BLaER1 (cell line): Measurements from ENCODE around the gene RCN2.
A peak's percentile ranks its signal among the peaks of the same experiment; 100 is the strongest.
"Not testable (repeated sequence)": the region's sequence is repeated elsewhere in the genome, so short reads cannot be mapped to it uniquely, and the experiment has no call there.

Source experiments
- H3K27ac ChIP-seq: shearing (Covaris generic); formaldehyde crosslinking; 2 replicates; pipeline ENCODE4 v1.8.1; 2022
- H3K27me3 ChIP-seq: shearing (Covaris generic); formaldehyde crosslinking; 2 replicates; pipeline ENCODE4 v1.8.1; 2022
- H3K36me3 ChIP-seq: shearing (Covaris generic); formaldehyde crosslinking; 2 replicates; pipeline ENCODE4 v1.8.1; 2022
- H3K4me1 ChIP-seq: shearing (Covaris generic); formaldehyde crosslinking; 2 replicates; pipeline ENCODE4 v1.8.1; 2022
- H3K4me2 ChIP-seq: shearing (Covaris generic); formaldehyde crosslinking; 2 replicates; pipeline ENCODE4 v1.8.1; 2022
- H3K4me3 ChIP-seq: shearing (Covaris generic); formaldehyde crosslinking; 2 replicates; pipeline ENCODE4 v1.8.1; 2022
- H3K9ac ChIP-seq: shearing (Covaris generic); formaldehyde crosslinking; 2 replicates; pipeline ENCODE4 v1.8.1; 2022
- H3K9me3 ChIP-seq: shearing (Covaris generic); formaldehyde crosslinking; 2 replicates; pipeline ENCODE4 v1.8.1; 2022
- H4K20me1 ChIP-seq: shearing (Covaris generic); formaldehyde crosslinking; 2 replicates; pipeline ENCODE4 v1.8.1; 2022
- Cebpa-rat ChIP-seq: shearing (Covaris generic); IDR thresholded peaks from 2 replicates; pipeline ENCODE4 v1.8.1; 2022

Gene RCN2

DNA sequence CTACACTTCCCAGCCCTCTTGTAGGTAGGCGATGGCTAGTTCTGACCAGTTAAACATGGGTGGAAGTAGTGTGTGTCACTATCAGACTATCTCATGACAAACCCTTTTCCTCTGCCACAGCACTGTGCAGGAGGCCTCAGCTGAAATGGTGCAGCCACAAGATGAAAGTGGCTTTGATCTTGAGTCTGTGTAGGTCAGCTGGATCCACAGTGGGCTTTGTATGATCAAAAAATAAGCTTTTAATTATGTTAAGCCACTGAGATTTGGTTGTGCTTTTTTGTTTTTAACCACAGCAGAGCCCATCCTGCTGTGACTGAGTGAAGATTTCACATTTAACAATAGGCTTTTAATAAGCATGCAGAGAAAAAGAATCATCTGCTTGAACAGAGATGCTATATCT is 19.7 kb downstream of the RCN2 start:
- no peaks in the 10 kb centered on the region for H3K27me3 ChIP-seq
- H3K4me2 ChIP-seq: no peak overlapping the region
- H3K27ac ChIP-seq: no peak overlapping the region
- H3K4me3 ChIP-seq: no peak overlapping the region
- no peak overlapping the region for H3K9ac ChIP-seq
- peaks cover 44% of the 10 kb centered on the region for H3K36me3 ChIP-seq
- TF ChIP-seq Cebpa-rat: no peak
- H3K9me3 ChIP-seq: no peaks in the 10 kb centered on the region
- H3K4me1 ChIP-seq: peaks cover 19% of the 10 kb centered on the region
- no peaks in the 10 kb centered on the region for H4K20me1 ChIP-seq

DNA sequence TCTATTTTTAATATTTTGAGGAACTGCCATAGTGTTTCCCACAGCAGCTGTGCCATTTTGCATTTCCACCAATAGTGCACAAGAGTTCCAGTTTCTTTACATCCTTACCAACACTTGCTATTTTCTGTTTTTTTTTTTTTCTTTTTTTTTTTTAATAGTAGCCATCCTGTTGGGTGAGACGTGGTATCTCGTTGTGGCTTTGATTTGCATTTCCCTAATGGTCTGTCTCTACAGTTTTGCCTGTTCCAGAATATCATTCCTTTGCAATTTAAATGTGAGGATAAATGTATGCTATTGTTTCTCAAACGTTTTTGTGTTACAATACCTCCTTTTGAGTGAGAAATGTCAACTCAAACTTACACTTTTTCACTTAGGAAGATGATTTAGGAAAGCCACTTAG is 22.4 kb downstream of the RCN2 start:
- Histone ChIP-seq H3K9me3 (no peaks in the 10 kb centered on the region), H4K20me1 (no peaks in the 10 kb centered on the region)
- TF ChIP-seq Cebpa-rat: no peak

DNA sequence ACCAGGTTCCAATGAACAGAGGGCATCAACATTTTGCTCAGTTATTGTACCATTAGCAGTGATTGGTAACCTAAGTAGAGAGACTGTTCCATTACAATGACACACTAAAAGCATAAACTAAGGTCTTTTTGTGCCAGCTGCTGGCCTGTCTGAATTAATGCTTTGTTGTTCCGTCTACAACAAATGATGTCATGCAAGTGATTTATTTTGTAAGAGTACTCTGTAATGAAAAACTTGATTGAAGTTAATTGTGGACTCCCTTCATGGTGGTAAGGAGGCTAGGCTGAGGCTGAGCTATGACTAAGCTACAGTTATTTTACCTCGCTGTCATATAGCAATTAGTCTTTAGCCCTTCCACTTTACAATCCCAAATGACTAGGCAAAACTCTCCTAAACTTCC is 23.2 kb downstream of the RCN2 start:
- H3K27ac ChIP-seq: no peak overlapping the region
- no peak for TF ChIP-seq Cebpa-rat
- no peak overlapping the region for H3K9ac ChIP-seq
- no peaks in the 10 kb centered on the region for H4K20me1 ChIP-seq
- H3K36me3 ChIP-seq: peaks cover 17% of the 10 kb centered on the region
- H3K4me2 ChIP-seq: no peak overlapping the region
- H3K4me3 ChIP-seq: no peak overlapping the region
- no peaks in the 10 kb centered on the region for H3K9me3 ChIP-seq
- H3K4me1 ChIP-seq: peaks cover 13% of the 10 kb centered on the region
- no peaks in the 10 kb centered on the region for H3K27me3 ChIP-seq

More for the DNA sequence above, 22.4 kb downstream of the RCN2 start:
- Histone ChIP-seq H3K4me3 (no peak overlapping the region), H3K4me1 (peaks cover 13% of the 10 kb centered on the region), H3K27ac (no peak overlapping the region), H3K36me3 (peaks cover 19% of the 10 kb centered on the region), H3K4me2 (no peak overlapping the region), H3K27me3 (no peaks in the 10 kb centered on the region), H3K9ac (no peak overlapping the region)

DNA sequence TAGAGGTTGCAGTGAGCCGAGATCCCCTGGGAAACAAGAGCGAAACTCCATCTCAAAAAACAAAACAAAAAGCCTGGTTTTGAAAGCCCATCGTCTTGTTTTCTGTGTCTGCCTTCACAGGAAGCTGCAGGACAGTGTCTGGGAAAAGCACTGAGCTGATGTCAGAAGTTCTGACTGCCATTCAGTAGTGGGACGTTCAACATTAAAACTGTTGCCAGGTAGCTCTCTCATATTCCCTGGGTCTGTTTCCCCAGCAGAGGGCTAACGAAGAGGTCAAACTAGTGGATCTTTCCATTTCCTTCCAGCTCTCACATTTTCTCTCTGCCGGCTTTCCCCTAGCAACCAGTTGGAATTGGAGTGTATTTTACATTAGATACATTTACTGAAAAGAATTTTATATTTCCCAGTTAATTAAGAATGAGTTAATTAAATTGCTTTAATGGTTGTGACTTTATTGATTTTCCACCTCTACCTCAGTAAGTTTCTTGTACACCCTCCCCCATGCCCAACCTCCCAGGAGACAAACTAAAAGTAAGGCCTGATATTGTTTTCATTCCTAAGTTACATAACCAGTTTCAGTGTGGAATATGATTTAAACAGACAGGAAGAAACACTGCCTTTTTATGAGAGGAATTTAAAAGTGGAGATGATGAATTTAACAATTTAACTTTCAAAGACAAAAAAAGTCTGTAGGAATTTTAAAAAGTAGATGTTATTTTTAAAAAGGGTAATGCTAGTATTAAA is 29.9 kb downstream of the RCN2 start:
- H3K4me3 ChIP-seq: no peak overlapping the region
- no peaks in the 10 kb centered on the region for H3K27me3 ChIP-seq
- no peaks in the 10 kb centered on the region for H4K20me1 ChIP-seq
- H3K36me3 ChIP-seq: no peaks in the 10 kb centered on the region
- no peak overlapping the region for H3K9ac ChIP-seq
- no peak for TF ChIP-seq Cebpa-rat
- H3K4me1 ChIP-seq: peaks cover 7% of the 10 kb centered on the region; the same call in 1 of the 2 replicates
- no peak overlapping the region for H3K27ac ChIP-seq
- no peaks in the 10 kb centered on the region for H3K9me3 ChIP-seq
- no peak overlapping the region for H3K4me2 ChIP-seq

DNA sequence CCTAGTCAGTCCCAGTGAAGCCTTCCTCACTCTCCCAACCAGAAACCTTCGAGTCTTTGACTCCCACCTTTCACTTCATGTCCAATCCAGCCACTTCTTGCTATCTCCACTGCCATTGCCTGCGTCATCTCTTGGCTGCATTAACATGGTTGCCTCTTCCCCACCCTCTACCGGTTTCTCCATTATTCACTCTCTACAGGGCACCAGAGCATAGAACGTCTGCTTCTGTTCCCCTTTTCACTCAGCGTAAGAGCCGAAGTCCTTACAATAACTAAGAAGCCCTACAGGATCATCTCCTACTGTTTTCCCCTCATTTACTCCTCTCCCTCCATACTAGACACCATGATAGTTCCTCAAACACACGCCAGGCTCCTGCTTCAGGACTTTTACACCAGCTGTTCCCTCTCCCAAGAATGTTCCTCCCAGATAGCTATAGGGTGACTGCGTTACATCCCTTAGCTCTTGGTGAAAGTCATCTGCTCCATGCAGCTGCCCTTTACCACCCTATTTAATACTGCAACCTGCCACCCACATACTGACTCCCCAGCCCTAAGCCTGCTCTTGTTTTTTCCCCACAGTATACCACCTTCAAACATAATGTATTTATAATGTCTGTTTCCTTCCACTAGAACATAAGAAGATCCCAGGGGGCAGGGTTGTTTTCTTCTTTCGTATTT is 30.9 kb downstream of the RCN2 start:
- peaks cover 7% of the 10 kb centered on the region; the same call in 1 of the 2 replicates for H3K4me1 ChIP-seq
- H3K36me3 ChIP-seq: no peaks in the 10 kb centered on the region
- no peaks in the 10 kb centered on the region for H4K20me1 ChIP-seq
- no peak overlapping the region for H3K4me3 ChIP-seq
- peak overlapping the region; percentile 28 for H3K4me2 ChIP-seq
- no peaks in the 10 kb centered on the region for H3K27me3 ChIP-seq
- H3K9me3 ChIP-seq: no peaks in the 10 kb centered on the region
- no peak overlapping the region for H3K9ac ChIP-seq
- TF ChIP-seq Cebpa-rat: no peak
- H3K27ac ChIP-seq: no peak overlapping the region

DNA sequence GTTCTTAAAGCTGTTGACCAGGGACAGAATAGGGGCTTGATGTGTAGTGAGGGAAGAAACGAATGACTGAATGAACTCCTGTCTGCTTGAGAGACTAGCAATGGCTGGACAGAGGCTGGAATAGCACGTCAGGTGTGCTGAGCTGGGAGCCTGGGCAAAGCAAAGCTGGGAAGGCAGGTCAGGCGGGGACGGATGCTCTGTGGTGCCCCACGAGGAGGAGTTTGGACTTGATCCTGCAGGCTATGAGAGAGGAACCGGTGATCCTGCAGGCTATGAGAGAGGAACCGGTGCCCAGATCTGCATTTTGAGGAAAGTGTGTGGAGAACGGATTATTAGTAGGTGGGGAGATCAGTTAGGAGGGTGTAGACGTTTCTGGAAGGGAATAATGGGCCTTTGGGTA is 32.0 kb downstream of the RCN2 start:
- no peaks in the 10 kb centered on the region for H3K9me3 ChIP-seq
- H3K4me2 ChIP-seq: no peak overlapping the region
- no peaks in the 10 kb centered on the region for H3K36me3 ChIP-seq
- no peak overlapping the region for H3K4me3 ChIP-seq
- H3K9ac ChIP-seq: no peak overlapping the region
- peaks cover 7% of the 10 kb centered on the region; the same call in 1 of the 2 replicates for H3K4me1 ChIP-seq
- H4K20me1 ChIP-seq: no peaks in the 10 kb centered on the region
- TF ChIP-seq Cebpa-rat: no peak
- no peak overlapping the region for H3K27ac ChIP-seq
- H3K27me3 ChIP-seq: no peaks in the 10 kb centered on the region

DNA sequence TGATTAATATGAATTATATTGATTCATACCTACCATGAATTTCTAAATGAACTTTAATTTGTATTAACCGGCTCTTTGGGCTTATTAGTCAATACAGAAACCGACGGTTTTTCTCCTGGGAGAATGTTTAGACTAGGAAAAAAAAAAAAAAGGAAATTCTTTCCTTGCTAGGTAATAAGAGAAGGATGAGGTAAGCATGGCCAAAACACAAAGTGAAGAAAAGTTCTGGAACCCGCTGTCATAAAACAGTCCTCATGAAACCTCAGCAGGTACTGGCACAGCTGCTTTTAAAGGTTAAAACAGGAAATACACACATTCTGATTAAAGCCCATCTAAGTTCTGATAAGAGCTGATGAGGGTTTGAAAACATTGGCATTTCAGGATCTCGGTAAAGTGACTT is 32.6 kb downstream of the RCN2 start:
- no peaks in the 10 kb centered on the region for H4K20me1 ChIP-seq
- no peaks in the 10 kb centered on the region for H3K36me3 ChIP-seq
- TF ChIP-seq Cebpa-rat: no peak
- H3K4me1 ChIP-seq: peaks cover 7% of the 10 kb centered on the region; the same call in 1 of the 2 replicates
- H3K9ac ChIP-seq: no peak overlapping the region
- no peak overlapping the region for H3K4me3 ChIP-seq
- H3K27ac ChIP-seq: no peak overlapping the region
- H3K9me3 ChIP-seq: no peaks in the 10 kb centered on the region
- no peak overlapping the region for H3K4me2 ChIP-seq
- no peaks in the 10 kb centered on the region for H3K27me3 ChIP-seq

DNA sequence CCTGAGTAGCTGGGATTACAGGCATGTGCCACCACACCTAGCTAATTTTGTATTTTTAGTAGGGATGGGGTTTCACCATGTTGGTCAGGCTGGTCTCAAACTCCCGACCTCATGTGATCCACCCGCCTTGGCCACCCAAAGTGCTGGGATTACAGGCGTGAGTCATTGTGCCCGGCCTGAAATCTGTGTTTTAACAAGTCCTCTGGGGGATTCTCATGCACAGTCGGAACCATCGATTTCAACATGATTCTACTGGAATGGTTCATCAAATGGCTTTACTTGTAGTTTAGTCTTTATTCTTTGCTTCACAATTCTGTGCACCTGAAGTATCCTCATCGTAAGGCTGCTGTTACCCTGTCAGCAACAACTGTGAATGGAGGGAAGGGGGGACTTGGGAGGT is 34.5 kb downstream of the RCN2 start:
- H4K20me1 ChIP-seq, H3K27ac ChIP-seq, H3K4me2 ChIP-seq, H3K4me1 ChIP-seq, H3K27me3 ChIP-seq, H3K9me3 ChIP-seq, H3K36me3 ChIP-seq, H3K4me3 ChIP-seq, H3K9ac ChIP-seq: not testable (repeated sequence)

DNA sequence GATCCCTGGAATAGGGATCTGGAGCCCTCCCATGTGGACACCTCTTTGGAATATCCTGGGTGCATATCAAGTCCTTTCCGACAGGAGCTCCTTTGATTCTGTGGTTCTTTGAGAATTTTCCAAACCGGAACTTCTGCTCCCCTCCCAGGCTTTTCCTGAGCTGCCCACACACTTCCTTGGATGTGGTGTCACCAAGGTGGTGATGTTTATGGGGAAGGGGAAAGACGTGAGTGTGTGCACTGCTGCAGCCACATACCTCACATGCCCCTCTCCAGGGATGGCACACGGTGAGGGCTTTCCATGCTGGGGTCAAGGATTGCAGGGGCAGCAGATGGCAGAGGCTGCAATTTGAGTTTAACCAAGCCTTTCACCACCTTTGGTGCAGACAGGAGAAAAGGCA is 35.5 kb downstream of the RCN2 start:
- Histone ChIP-seq H3K4me2 (no peak overlapping the region), H3K9me3 (no peaks in the 10 kb centered on the region), H3K4me1 (peaks cover 7% of the 10 kb centered on the region; the same call in 1 of the 2 replicates), H3K36me3 (no peaks in the 10 kb centered on the region), H3K4me3 (no peak overlapping the region), H4K20me1 (no peaks in the 10 kb centered on the region), H3K27me3 (no peaks in the 10 kb centered on the region), H3K27ac (no peak overlapping the region), H3K9ac (no peak overlapping the region)
- no peak for TF ChIP-seq Cebpa-rat

DNA sequence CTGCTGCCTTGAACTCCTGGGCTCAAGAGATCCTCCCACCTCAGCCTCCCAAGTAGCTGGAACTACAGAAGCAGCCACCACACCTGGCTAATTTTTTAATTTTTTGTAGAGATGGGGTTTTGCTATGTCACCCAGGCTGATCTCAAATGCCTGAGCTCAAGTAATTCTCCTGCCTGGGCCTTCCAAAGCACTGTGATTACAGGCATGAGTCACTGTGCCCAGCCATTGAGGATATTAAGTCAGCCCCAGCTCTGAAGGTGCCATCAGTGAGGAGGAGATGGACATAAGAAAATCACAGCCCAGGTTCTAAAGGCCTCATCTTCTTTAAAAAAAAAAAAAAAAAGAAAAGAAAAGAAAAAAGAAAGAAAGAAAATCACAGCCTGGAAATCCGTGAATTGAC is 36.8 kb downstream of the RCN2 start:
- no peaks in the 10 kb centered on the region for H3K9me3 ChIP-seq
- H3K27me3 ChIP-seq: no peaks in the 10 kb centered on the region
- TF ChIP-seq Cebpa-rat: no peak

More for the DNA sequence above, 36.8 kb downstream of the RCN2 start:
- no peaks in the 10 kb centered on the region for H3K36me3 ChIP-seq
- H3K4me3 ChIP-seq: no peak overlapping the region
- H3K27ac ChIP-seq: no peak overlapping the region
- no peaks in the 10 kb centered on the region for H3K4me1 ChIP-seq
- H3K4me2 ChIP-seq: no peak overlapping the region
- H4K20me1 ChIP-seq: no peaks in the 10 kb centered on the region
- H3K9ac ChIP-seq: no peak overlapping the region
